Tibial nerve (tissue), 4 donors: ENCODE results near the gene RELN.

Experiments used
- EP300 ChIP-seq, 2 donors: sonication (generic); formaldehyde crosslinking; IDR thresholded peaks; one replicate each; pipeline ENCODE4 v1.6.1; 2017; ENCODE audit warnings: antibody characterized with exemption in 2 of 2, mild to moderate bottlenecking in 1 of 2
- TF ChIP-seq, protein P1 (sequence below), 5 experiments: fragments of 200-600 bp in 3 of 5; fragments of 450-650 bp in 2 of 5; sonication (generic) in 3 of 5; IDR thresholded peaks; one replicate each; pipeline ENCODE4 v1.5.1; 2016 to 2019; ENCODE audit warnings: antibody characterized with exemption in 5 of 5, mild to moderate bottlenecking in 3 of 5, moderate library complexity in 2 of 5

DNA sequence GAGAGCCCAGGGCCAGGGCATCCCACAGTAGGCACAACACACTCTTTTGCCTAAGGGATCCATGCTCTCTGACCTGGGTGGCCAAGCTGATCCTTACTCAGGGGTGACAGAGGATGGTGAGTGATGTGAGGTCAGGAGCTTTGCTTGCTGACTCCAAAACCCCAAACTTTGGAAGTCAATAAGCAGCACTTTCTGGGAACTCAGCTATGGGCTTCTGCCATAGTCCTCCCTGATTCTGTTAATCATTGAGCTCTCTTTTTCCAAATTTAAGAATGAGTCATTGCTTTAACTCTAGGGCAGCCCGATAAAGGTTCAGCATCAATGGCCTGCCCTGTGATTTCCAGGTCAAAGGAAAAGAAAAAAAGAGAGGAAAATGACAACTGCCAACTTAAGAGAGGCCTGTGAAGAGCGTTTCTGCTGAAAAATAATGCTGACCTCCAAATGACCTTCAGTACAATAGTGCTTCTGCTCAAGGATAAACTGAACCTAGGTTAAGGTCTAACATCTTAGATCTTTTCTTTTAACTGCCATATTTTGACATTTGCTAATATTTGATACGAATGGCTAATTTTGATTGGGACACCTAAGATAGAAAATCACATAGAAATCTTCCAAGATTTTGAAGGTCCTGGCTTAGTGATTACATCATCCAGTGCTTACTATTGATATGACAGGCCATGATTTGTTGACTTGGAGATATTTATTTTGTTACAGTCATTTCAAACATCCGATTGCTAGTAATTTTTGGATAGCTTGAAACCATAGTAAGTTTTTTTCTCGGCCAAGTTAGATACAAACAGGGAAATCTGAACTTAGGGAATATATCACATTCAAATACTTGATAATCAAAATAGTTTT lies 20.8 kb upstream of the RELN start:
- TF ChIP-seq, protein P1, sequence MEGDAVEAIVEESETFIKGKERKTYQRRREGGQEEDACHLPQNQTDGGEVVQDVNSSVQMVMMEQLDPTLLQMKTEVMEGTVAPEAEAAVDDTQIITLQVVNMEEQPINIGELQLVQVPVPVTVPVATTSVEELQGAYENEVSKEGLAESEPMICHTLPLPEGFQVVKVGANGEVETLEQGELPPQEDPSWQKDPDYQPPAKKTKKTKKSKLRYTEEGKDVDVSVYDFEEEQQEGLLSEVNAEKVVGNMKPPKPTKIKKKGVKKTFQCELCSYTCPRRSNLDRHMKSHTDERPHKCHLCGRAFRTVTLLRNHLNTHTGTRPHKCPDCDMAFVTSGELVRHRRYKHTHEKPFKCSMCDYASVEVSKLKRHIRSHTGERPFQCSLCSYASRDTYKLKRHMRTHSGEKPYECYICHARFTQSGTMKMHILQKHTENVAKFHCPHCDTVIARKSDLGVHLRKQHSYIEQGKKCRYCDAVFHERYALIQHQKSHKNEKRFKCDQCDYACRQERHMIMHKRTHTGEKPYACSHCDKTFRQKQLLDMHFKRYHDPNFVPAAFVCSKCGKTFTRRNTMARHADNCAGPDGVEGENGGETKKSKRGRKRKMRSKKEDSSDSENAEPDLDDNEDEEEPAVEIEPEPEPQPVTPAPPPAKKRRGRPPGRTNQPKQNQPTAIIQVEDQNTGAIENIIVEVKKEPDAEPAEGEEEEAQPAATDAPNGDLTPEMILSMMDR (IDR thresholded peaks at IDR 0.05), result no peak
- no peak for TF ChIP-seq EP300 (IDR thresholded peaks at IDR 0.05)
